Fibroblast of lung (primary cell): ENCODE measurements around the gene PCBP3.

Experiments
- CTCF ChIP-seq, 2 donors: IDR thresholded peaks in 1 of 2; conservative IDR thresholded peaks in 1 of 2; 1 replicate in 1 of 2; 2 replicates in 1 of 2; pipeline ENCODE4 v1.5.1; 2011 to 2012; ENCODE audit warnings: low read length in 2 of 2, control low read depth in 1 of 2, inconsistent platforms in 1 of 2, low read depth in 1 of 2, mild to moderate bottlenecking in 1 of 2
- EZH2 ChIP-seq: IDR thresholded peaks from 2 replicates; pipeline ENCODE4 v1.5.1; 2012; ENCODE audit warnings: low read length, control low read depth, mild to moderate bottlenecking; ENCODE audit errors: missing control alignments

GRCh38 chr21:45727390-45727789 lies 83.9 kb downstream of the PCBP3 start:
- TF ChIP-seq EZH2 (no peak), CTCF (conservative IDR thresholded peaks at IDR 0.05 in 1 of 2, IDR thresholded peaks at IDR 0.05 in 1 of 2; ENCODE audit: low read depth in 1 of 2, low read length in 2 of 2) (no peak)
